ENCODE results near the gene CTSW.

- TF ChIP-seq POLR2A (IDR thresholded peaks at IDR 0.05; ENCODE audit: low read length) (no peak), GATA1 (IDR thresholded peaks at IDR 0.05; ENCODE audit: low read depth, low read length) (no peak)
These were observed 10.7 kb upstream of the CTSW start for GRCh38 chr11:65868907-65869306.

All from erythroblast (primary cell).